GM12878 (cell line): ENCODE data around the gene GLP1R.

Source experiments
- NFXL1 ChIP-seq: fragments of 450-650 bp; IDR thresholded peaks from 2 replicates; pipeline ENCODE4 v1.6.1; 2017; ENCODE audit warnings: antibody characterized with exemption, mild to moderate bottlenecking, borderline replicate concordance
- SP1 ChIP-seq: IDR thresholded peaks from one replicate; pipeline ENCODE4 v1.6.1; 2011; ENCODE audit warnings: low read depth, low read length
- TF ChIP-seq, protein P1 (sequence below), 3 experiments: IDR thresholded peaks in 2 of 3; conservative IDR thresholded peaks in 1 of 3; 2 replicates each; pipeline ENCODE4 v1.5.1; 2011; ENCODE audit warnings: low read depth in 3 of 3, low read length in 3 of 3, mild to moderate bottlenecking in 3 of 3, control low read depth in 2 of 3, moderate library complexity in 2 of 3, inconsistent platforms in 1 of 3, mixed read lengths in 1 of 3; ENCODE audit not compliant: control insufficient read depth in 2 of 3, insufficient read depth in 1 of 3; ENCODE audit errors: extremely low read depth in 1 of 3
- TF ChIP-seq, protein P2 (sequence below): IDR thresholded peaks from 2 replicates; pipeline ENCODE4 v1.6.1; 2012; ENCODE audit warnings: mild to moderate bottlenecking, low read depth, low read length

DNA sequence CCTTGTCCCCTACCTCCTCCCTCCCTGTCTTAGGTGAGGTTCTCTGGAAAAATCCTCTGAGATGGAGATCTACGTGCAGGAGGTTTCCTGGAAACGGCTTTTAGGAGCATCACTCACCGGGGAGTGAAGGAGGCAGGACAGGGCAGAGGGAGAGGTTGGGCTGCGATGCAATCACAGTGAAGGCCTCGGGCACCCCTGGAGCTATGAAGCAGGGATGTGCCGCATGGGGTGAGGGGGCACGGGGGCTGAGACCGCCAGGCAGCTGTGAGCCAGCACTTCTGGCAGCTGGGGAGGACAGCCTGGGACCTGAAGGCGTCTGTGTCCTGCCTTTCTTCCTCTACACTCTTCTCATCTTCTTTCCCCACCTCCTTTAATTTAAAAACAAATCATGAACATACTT, 12.9 kb upstream of the GLP1R start:
- TF ChIP-seq, protein P1, sequence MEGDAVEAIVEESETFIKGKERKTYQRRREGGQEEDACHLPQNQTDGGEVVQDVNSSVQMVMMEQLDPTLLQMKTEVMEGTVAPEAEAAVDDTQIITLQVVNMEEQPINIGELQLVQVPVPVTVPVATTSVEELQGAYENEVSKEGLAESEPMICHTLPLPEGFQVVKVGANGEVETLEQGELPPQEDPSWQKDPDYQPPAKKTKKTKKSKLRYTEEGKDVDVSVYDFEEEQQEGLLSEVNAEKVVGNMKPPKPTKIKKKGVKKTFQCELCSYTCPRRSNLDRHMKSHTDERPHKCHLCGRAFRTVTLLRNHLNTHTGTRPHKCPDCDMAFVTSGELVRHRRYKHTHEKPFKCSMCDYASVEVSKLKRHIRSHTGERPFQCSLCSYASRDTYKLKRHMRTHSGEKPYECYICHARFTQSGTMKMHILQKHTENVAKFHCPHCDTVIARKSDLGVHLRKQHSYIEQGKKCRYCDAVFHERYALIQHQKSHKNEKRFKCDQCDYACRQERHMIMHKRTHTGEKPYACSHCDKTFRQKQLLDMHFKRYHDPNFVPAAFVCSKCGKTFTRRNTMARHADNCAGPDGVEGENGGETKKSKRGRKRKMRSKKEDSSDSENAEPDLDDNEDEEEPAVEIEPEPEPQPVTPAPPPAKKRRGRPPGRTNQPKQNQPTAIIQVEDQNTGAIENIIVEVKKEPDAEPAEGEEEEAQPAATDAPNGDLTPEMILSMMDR (IDR thresholded peaks at IDR 0.05 in 2 of 3, conservative IDR thresholded peaks at IDR 0.05 in 1 of 3; ENCODE audit: control insufficient read depth in 2 of 3, extremely low read depth in 1 of 3, insufficient read depth in 1 of 3, low read depth in 3 of 3, low read length in 3 of 3) = no peak
- TF ChIP-seq SP1 (no peak), NFXL1 (no peak)
- TF ChIP-seq, protein P2, sequence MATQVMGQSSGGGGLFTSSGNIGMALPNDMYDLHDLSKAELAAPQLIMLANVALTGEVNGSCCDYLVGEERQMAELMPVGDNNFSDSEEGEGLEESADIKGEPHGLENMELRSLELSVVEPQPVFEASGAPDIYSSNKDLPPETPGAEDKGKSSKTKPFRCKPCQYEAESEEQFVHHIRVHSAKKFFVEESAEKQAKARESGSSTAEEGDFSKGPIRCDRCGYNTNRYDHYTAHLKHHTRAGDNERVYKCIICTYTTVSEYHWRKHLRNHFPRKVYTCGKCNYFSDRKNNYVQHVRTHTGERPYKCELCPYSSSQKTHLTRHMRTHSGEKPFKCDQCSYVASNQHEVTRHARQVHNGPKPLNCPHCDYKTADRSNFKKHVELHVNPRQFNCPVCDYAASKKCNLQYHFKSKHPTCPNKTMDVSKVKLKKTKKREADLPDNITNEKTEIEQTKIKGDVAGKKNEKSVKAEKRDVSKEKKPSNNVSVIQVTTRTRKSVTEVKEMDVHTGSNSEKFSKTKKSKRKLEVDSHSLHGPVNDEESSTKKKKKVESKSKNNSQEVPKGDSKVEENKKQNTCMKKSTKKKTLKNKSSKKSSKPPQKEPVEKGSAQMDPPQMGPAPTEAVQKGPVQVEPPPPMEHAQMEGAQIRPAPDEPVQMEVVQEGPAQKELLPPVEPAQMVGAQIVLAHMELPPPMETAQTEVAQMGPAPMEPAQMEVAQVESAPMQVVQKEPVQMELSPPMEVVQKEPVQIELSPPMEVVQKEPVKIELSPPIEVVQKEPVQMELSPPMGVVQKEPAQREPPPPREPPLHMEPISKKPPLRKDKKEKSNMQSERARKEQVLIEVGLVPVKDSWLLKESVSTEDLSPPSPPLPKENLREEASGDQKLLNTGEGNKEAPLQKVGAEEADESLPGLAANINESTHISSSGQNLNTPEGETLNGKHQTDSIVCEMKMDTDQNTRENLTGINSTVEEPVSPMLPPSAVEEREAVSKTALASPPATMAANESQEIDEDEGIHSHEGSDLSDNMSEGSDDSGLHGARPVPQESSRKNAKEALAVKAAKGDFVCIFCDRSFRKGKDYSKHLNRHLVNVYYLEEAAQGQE = no peak
